OCI-LY1 (cell line): Measurements from ENCODE around the gene PIEZO1.
A peak's percentile ranks its signal among the peaks of the same experiment; 100 is the strongest.

Experiments
- H2AFZ ChIP-seq: fragments of 200-600 bp; sonication (generic), shearing (Covaris generic); 2 replicates; pipeline ENCODE4 v1.6.0; 2014; ENCODE audit warnings: antibody characterized with exemption, mild to moderate bottlenecking, low read length
- H3F3A ChIP-seq: fragments of 200-600 bp; sonication (generic), shearing (Covaris generic); 2 replicates; pipeline ENCODE4 v1.6.0; 2014; ENCODE audit warnings: mild to moderate bottlenecking, antibody characterized with exemption, low read length, moderate library complexity; ENCODE audit not compliant: insufficient read depth
- H3K27ac ChIP-seq: fragments of 200-600 bp; sonication (generic); 2 replicates; pipeline ENCODE4 v1.5.1; 2014; ENCODE audit warnings: low read length, mixed run types, mild to moderate bottlenecking, low read depth; ENCODE audit not compliant: poor library complexity, severe bottlenecking
- H3K27me3 ChIP-seq: fragments of 200-600 bp; sonication (generic); 2 replicates; pipeline ENCODE4 v1.6.0; 2014; ENCODE audit warnings: antibody characterized with exemption, mild to moderate bottlenecking, low read length, moderate library complexity; ENCODE audit not compliant: insufficient read depth
- H3K36me3 ChIP-seq: fragments of 200-600 bp; sonication (generic); 2 replicates; pipeline ENCODE4 v1.6.1; 2014; ENCODE audit warnings: mild to moderate bottlenecking, antibody characterized with exemption, low read length, moderate library complexity, mixed read lengths; ENCODE audit not compliant: insufficient read depth
- H3K4me1 ChIP-seq: fragments of 200-600 bp; sonication (generic); 2 replicates; pipeline ENCODE4 v1.5.1; 2014; ENCODE audit warnings: mild to moderate bottlenecking, low read length, moderate library complexity; ENCODE audit not compliant: insufficient read depth, severe bottlenecking
- H3K4me2 ChIP-seq: fragments of 200-600 bp; sonication (generic), shearing (Covaris generic); 2 replicates; pipeline ENCODE4 v1.6.1; 2014; ENCODE audit warnings: low read length
- H3K4me3 ChIP-seq: fragments of 200-600 bp; sonication (generic); 2 replicates; pipeline ENCODE4 v1.5.1; 2014; ENCODE audit warnings: low read length, low read depth, mild to moderate bottlenecking, mixed read lengths; ENCODE audit not compliant: poor library complexity, severe bottlenecking
- H3K79me2 ChIP-seq: fragments of 200-600 bp; shearing (Covaris generic); 2 replicates; pipeline ENCODE4 v1.6.1; 2016; ENCODE audit warnings: mixed run types, low read length, mixed read lengths; ENCODE audit not compliant: insufficient read depth
- H3K9ac ChIP-seq: fragments of 200-600 bp; sonication (generic), shearing (Covaris generic); 2 replicates; pipeline ENCODE4 v1.6.1; 2014; ENCODE audit warnings: mild to moderate bottlenecking, low read length, mixed read lengths
- H3K9me2 ChIP-seq: fragments of 200-600 bp; sonication (generic), shearing (Covaris generic); 2 replicates; pipeline ENCODE4 v1.6.1; 2014; ENCODE audit warnings: low read depth, mild to moderate bottlenecking, low read length, mixed read lengths
- H3K9me3 ChIP-seq: fragments of 200-600 bp; shearing (Covaris generic); 2 replicates; pipeline ENCODE4 v1.6.1; 2014; ENCODE audit warnings: low read length, mixed read lengths
- H4K20me1 ChIP-seq: fragments of 200-600 bp; sonication (generic), shearing (Covaris generic); 2 replicates; pipeline ENCODE4 v1.6.0; 2016; ENCODE audit warnings: mild to moderate bottlenecking, low read length; ENCODE audit not compliant: insufficient read depth
- EZH2 ChIP-seq: fragments of 200-600 bp; sonication (generic), shearing (Covaris generic); IDR thresholded peaks from 2 replicates; pipeline ENCODE4 v1.8.0; 2017; ENCODE audit warnings: borderline replicate concordance, mixed run types, mild to moderate bottlenecking, antibody characterized with exemption, low read length, moderate library complexity, mixed read lengths
- TF ChIP-seq, protein P1 (sequence below): fragments of 200-600 bp; sonication (generic), shearing (Covaris generic); IDR thresholded peaks from 2 replicates; pipeline ENCODE4 v1.5.1; 2017; ENCODE audit warnings: mild to moderate bottlenecking, antibody characterized with exemption, low read length, moderate library complexity, mixed read lengths

The PIEZO1 gene

DNA sequence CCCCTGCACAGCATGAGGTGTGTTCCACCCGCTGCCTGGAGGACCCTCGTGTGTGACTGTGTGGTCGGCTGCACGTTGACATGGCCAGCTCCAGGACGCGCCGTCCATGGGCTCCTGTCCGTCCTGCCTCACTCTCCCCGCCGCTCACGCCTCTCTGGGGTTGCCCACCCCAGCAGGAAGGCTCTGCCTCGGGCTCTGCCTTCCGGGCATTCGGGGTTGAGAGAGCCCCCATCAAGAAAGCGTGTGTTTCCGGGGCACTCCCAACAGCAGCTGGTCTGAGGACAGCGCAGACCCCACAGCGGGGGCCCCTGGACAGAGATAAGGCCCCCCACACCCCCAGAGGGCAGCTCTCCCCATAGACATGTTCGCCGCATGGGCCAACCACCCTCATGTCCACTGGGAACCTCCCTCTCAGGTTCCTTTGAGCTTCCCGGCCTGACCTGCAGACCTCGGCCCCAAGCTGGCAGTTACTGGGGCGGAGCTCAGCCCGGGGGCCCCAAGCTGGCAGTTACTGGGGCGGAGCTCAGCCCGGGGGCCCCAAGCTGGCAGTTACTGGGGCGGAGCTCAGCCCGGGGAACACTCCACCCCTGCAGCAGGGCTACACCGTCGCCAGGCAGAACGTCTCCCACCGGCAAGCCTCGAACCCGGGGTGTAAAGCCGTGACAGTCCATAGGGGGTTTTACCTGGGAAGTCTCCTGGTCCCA, 8.4 kb upstream of the PIEZO1 start:
- TF ChIP-seq, protein P1, sequence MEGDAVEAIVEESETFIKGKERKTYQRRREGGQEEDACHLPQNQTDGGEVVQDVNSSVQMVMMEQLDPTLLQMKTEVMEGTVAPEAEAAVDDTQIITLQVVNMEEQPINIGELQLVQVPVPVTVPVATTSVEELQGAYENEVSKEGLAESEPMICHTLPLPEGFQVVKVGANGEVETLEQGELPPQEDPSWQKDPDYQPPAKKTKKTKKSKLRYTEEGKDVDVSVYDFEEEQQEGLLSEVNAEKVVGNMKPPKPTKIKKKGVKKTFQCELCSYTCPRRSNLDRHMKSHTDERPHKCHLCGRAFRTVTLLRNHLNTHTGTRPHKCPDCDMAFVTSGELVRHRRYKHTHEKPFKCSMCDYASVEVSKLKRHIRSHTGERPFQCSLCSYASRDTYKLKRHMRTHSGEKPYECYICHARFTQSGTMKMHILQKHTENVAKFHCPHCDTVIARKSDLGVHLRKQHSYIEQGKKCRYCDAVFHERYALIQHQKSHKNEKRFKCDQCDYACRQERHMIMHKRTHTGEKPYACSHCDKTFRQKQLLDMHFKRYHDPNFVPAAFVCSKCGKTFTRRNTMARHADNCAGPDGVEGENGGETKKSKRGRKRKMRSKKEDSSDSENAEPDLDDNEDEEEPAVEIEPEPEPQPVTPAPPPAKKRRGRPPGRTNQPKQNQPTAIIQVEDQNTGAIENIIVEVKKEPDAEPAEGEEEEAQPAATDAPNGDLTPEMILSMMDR = no peak
- TF ChIP-seq EZH2 = no peak
- peak overlapping the region; percentile 26; the same call in 1 of the 2 replicates for H3K9ac ChIP-seq
- no peaks in the 10 kb centered on the region for H4K20me1 ChIP-seq
- no peaks in the 10 kb centered on the region for H3K36me3 ChIP-seq
- H3K27me3 ChIP-seq = no peaks in the 10 kb centered on the region
- H3K79me2 ChIP-seq = no peaks in the 10 kb centered on the region
- H3K9me3 ChIP-seq = no peaks in the 10 kb centered on the region
- no peak overlapping the region for H2AFZ ChIP-seq
- H3K4me1 ChIP-seq = peaks cover 51% of the 10 kb centered on the region
- peak overlapping the region; percentile 23 for H3K4me2 ChIP-seq
- H3F3A ChIP-seq = no peaks in the 10 kb centered on the region
- H3K27ac ChIP-seq = peak overlapping the region; percentile 57
- peak overlapping the region; percentile 7 for H3K4me3 ChIP-seq
- H3K9me2 ChIP-seq = no peaks in the 10 kb centered on the region

DNA sequence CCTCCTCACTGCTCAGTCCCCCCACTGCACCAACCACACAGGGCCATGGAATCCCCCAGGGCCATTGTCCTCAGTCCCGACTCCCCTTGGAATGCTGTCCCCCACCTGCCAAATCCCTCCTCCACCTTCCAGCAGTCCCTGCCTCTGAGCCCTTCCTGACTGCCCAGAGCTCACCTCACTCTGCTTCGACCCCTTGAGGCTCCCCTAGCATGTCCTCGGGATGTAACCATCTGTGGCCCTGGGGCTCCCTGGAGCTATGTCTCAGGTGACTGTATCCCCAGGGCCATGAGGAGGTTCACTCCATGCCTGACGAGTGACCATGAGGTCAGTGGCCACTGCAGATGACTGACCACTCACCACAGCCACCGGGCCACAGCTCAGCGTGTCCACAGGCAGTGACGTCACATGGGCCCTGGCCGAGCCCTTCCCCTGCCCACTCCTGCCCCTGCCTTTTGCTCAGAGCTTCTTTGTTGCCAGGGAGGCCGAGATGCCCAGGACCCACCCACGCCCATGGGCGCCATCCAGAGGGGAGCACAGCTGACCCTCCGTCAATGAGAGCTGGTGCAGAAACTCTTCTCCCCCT, 7.7 kb upstream of the PIEZO1 start:
- no peaks in the 10 kb centered on the region for H3K9me3 ChIP-seq
- no peaks in the 10 kb centered on the region for H3F3A ChIP-seq
- TF ChIP-seq EZH2 = no peak
- TF ChIP-seq, protein P1 = no peak
- H4K20me1 ChIP-seq = no peaks in the 10 kb centered on the region
- H3K4me3 ChIP-seq = no peak overlapping the region
- H3K9me2 ChIP-seq = no peaks in the 10 kb centered on the region
- H3K4me2 ChIP-seq = peak overlapping the region; percentile 23; the same call in 1 of the 2 replicates
- no peaks in the 10 kb centered on the region for H3K79me2 ChIP-seq
- H3K9ac ChIP-seq = no peak overlapping the region
- H3K27ac ChIP-seq = peak overlapping the region; percentile 57
- H3K27me3 ChIP-seq = no peaks in the 10 kb centered on the region
- H2AFZ ChIP-seq = no peak overlapping the region
- H3K36me3 ChIP-seq = no peaks in the 10 kb centered on the region
- H3K4me1 ChIP-seq = peaks cover 51% of the 10 kb centered on the region

DNA sequence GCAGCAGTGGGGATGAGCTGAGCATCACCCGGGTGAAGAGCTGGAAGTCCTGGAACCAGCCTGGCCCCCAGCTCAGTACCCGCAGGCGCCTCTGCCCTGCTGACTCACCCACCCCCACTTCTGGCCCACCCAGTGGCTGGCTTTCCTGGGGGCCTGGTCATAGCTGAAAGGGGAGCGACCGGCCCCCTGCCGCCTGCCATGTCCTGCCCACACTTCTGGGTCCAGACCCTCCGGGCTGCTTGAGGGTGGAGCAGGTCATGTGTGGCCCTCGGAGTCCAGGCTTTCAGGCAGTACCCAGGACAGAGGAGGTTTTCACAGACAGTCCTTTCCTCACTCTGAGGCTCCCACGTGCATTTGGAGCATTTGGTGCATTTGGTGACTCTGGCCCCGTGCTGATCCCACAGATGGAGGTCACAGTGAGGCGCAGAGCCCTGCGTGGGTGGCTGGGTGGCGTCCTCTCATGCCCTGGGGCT, 7.1 kb upstream of the PIEZO1 start:
- peaks cover 51% of the 10 kb centered on the region for H3K4me1 ChIP-seq
- no peaks in the 10 kb centered on the region for H3K36me3 ChIP-seq
- H3K9me2 ChIP-seq = no peaks in the 10 kb centered on the region
- no peak for TF ChIP-seq EZH2
- TF ChIP-seq, protein P1 = no peak
- no peaks in the 10 kb centered on the region for H3K9me3 ChIP-seq
- H4K20me1 ChIP-seq = no peaks in the 10 kb centered on the region
- no peak overlapping the region for H3K4me3 ChIP-seq
- H2AFZ ChIP-seq = no peak overlapping the region
- H3K27me3 ChIP-seq = no peaks in the 10 kb centered on the region
- H3F3A ChIP-seq = 0 out of 2 replicates have a peak, but pooled peaks cover 1% of the 10 kb centered on the region
- no peak overlapping the region for H3K9ac ChIP-seq
- no peaks in the 10 kb centered on the region for H3K79me2 ChIP-seq
- no peak overlapping the region for H3K4me2 ChIP-seq
- peak overlapping the region; percentile 13 for H3K27ac ChIP-seq
